Activated CD8-positive, alpha-beta T cell treated with anti-CD3 and anti-CD28 coated beads for 36 hours (primary cell): Measurements from ENCODE around the gene CDH22. TPM values are rescaled to one million over a fixed set of nuclear protein-coding genes. Genes with fewer than 3 reads are reported as not detected.

Experiments used
- ATAC-seq: fragments of 200-7000 bp; cut with Tn5 transposase; one replicate; pipeline ENCODE4 v1.10.0; 2021; ENCODE audit warnings: mild to moderate bottlenecking, moderate library complexity
- CTCF ChIA-PET: fragments of 350-600 bp; sonication (Branson Sonifier 250); formaldehyde crosslinking; loops from one replicate; lab custom pipeline; 2021; ENCODE audit warnings: antibody characterized with exemption; lab: Charles Lee
- POLR2A ChIA-PET: fragments of 350-600 bp; sonication (Branson Sonifier 250); formaldehyde crosslinking; loops from one replicate; lab custom pipeline; 2021; ENCODE audit warnings: antibody characterized with exemption; lab: Charles Lee
- DNase-seq: peaks from one replicate; pipeline ENCODE4 v3.0.0-alpha.2; 2020
- H3K27ac Mint-ChIP-seq: one replicate; pipeline ENCODE4 v1.8.0; 2021; ENCODE audit warnings: mild to moderate bottlenecking, mixed read lengths
- H3K27me3 Mint-ChIP-seq: one replicate; pipeline ENCODE4 v1.8.0; 2021; ENCODE audit warnings: mixed read lengths
- H3K36me3 Mint-ChIP-seq: one replicate; pipeline ENCODE4 v1.8.0; 2021; ENCODE audit warnings: low read depth, mixed read lengths
- H3K4me1 Mint-ChIP-seq: one replicate; pipeline ENCODE4 v1.8.0; 2021; ENCODE audit warnings: low read depth, mixed read lengths
- H3K4me3 Mint-ChIP-seq: one replicate; pipeline ENCODE4 v1.8.0; 2021; ENCODE audit warnings: mild to moderate bottlenecking, moderate library complexity, mixed read lengths
- H3K9me3 Mint-ChIP-seq: one replicate; pipeline ENCODE4 v1.8.0; 2021; ENCODE audit warnings: mixed read lengths
- CTCF ChIP-seq: fragments of 200-600 bp; IDR thresholded peaks from one replicate; pipeline ENCODE4 v1.8.0; 2022; ENCODE audit warnings: antibody characterized with exemption, mild to moderate bottlenecking
- intact Hi-C: fragments of 100-400 bp; cut with micrococcal nuclease; formaldehyde crosslinking; loops from one replicate; pipeline ENCODE4 v1.10.0; 2022
- total RNA-seq, 2 experiments: library from RNA; stranded (reverse); gene quantifications; one replicate each; pipeline ENCODE4 v1.2.3, GENCODE V29; 2021

CDH22 gene
- total RNA-seq, 2 experiments from 2014 or later: not detected

- Mint-ChIP-seq H3K36me3 (no peaks in the 10 kb centered on the region), H3K27ac (no peak overlapping the region), H3K27me3 (peaks cover 33% of the 10 kb centered on the region), H3K9me3 (no peaks in the 10 kb centered on the region), H3K4me1 (peaks cover 23% of the 10 kb centered on the region), H3K4me3 (no peak overlapping the region)
- no peak for TF ChIP-seq CTCF
- intact Hi-C loops: no loop called here
- ATAC-seq (no peak), DNase-seq (no peak)
- POLR2A ChIA-PET: interaction anchor here (1.5 kb wide), 1 partner anchor 32 kb away, joined by 4 read pairs; no protein-coding TSS in a partner anchor
- CTCF ChIA-PET: interaction anchor here (1.0 to 1.2 kb wide), 2 partner anchors 31 to 73 kb away, joined by 3 to 4 read pairs; no protein-coding TSS in a partner anchor
Measured at GRCh38 chr20:46206025-46206424, 102.3 kb downstream of the CDH22 start.

- intact Hi-C loops: no loop called here
- no peak for TF ChIP-seq CTCF
- H3K4me1 Mint-ChIP-seq: peaks cover 23% of the 10 kb centered on the region
- no peak overlapping the region for H3K4me3 Mint-ChIP-seq
- no peak for ATAC-seq
- DNase-seq: no peak
- ChIA-PET POLR2A (no interaction called here), CTCF (no interaction called here)
- peaks cover 29% of the 10 kb centered on the region for H3K27me3 Mint-ChIP-seq
- no peaks in the 10 kb centered on the region for H3K36me3 Mint-ChIP-seq
- H3K27ac Mint-ChIP-seq: no peak overlapping the region
- no peaks in the 10 kb centered on the region for H3K9me3 Mint-ChIP-seq
Measured at GRCh38 chr20:46205349-46205748, 102.9 kb downstream of the CDH22 start.

- H3K27ac Mint-ChIP-seq: no peak overlapping the region
- DNase-seq (no peak), ATAC-seq (no peak)
- intact Hi-C loops: no loop called here
- ChIA-PET POLR2A (no interaction called here), CTCF (interaction anchor here (1.1 kb wide), 1 partner anchor 30 kb away, joined by 3 read pairs; no protein-coding TSS in a partner anchor)
- H3K4me3 Mint-ChIP-seq: no peak overlapping the region
- H3K9me3 Mint-ChIP-seq: no peaks in the 10 kb centered on the region
- H3K4me1 Mint-ChIP-seq: peaks cover 23% of the 10 kb centered on the region
- TF ChIP-seq CTCF: no peak
- H3K27me3 Mint-ChIP-seq: peaks cover 29% of the 10 kb centered on the region
- no peaks in the 10 kb centered on the region for H3K36me3 Mint-ChIP-seq
Measured at GRCh38 chr20:46204594-46205186, 103.6 kb downstream of the CDH22 start.

- POLR2A ChIA-PET: no interaction called here
- CTCF ChIA-PET: no interaction called here
- ATAC-seq (no peak), DNase-seq (no peak)
- intact Hi-C loops: no loop called here
- Mint-ChIP-seq H3K36me3 (no peaks in the 10 kb centered on the region), H3K27me3 (peaks cover 31% of the 10 kb centered on the region), H3K9me3 (no peaks in the 10 kb centered on the region), H3K27ac (no peak overlapping the region), H3K4me3 (no peak overlapping the region), H3K4me1 (peaks cover 25% of the 10 kb centered on the region)
- no peak for TF ChIP-seq CTCF
Measured at GRCh38 chr20:46203510-46203837, 104.8 kb downstream of the CDH22 start.

GRCh38 chr20:46202766-46203509 lies 105.4 kb downstream of the CDH22 start:
- no peak for TF ChIP-seq CTCF
- Mint-ChIP-seq H3K27me3 (peaks cover 31% of the 10 kb centered on the region), H3K27ac (no peak overlapping the region), H3K4me3 (no peak overlapping the region), H3K9me3 (no peaks in the 10 kb centered on the region), H3K4me1 (peaks cover 25% of the 10 kb centered on the region), H3K36me3 (no peaks in the 10 kb centered on the region)
- no peak for ATAC-seq
- ChIA-PET POLR2A (no interaction called here), CTCF (no interaction called here)
- intact Hi-C loops: no loop called here
- DNase-seq: no peak
